GM19099 (cell line): ENCODE data around the gene ZNF581.

ENCODE experiments used
- POLR2A ChIP-seq: IDR thresholded peaks from 3 replicates; pipeline ENCODE4 v1.6.1; 2011; ENCODE audit warnings: low read depth; ENCODE audit not compliant: insufficient read length; ENCODE audit errors: extremely low read depth

ZNF581 gene

GRCh38 chr19:55638864-55639359 is 4.5 kb upstream of the ZNF581 start:
- no peak for TF ChIP-seq POLR2A

GRCh38 chr19:55640043-55640576 is 3.3 kb upstream of the ZNF581 start:
- TF ChIP-seq POLR2A = peak; percentile 43

- TF ChIP-seq POLR2A = peak; percentile 50
Observed at GRCh38 chr19:55640577-55641425, 2.6 kb upstream of the ZNF581 start, which contains the start of gene ZNF580. ZNF580 (plus strand) TSS chr19:55641002; CDS start chr19:55642509, 1,507 bp downstream.

GRCh38 chr19:55641426-55642152 is 1.9 kb upstream of the ZNF581 start:
- TF ChIP-seq POLR2A = no peak

GRCh38 chr19:55642153-55643002 is 1.1 kb upstream of the ZNF581 start:
- TF ChIP-seq POLR2A = peak; percentile 13

DNA sequence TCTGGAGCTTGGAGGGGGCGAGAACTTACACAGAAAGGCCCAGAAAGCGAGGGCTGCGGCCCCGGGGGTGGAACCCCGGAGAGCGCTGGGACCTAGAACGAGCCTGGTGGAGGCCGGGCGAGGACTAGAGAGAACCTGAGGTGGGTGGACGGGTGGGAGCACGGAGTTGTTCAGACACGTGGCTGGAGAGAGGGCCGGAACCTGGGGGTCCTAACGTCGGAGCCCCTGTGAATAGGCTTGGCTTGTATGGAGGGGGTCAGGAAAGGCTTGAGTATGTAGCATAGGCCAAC is 383 bp downstream of the ZNF581 start:
- TF ChIP-seq POLR2A = no peak

DNA sequence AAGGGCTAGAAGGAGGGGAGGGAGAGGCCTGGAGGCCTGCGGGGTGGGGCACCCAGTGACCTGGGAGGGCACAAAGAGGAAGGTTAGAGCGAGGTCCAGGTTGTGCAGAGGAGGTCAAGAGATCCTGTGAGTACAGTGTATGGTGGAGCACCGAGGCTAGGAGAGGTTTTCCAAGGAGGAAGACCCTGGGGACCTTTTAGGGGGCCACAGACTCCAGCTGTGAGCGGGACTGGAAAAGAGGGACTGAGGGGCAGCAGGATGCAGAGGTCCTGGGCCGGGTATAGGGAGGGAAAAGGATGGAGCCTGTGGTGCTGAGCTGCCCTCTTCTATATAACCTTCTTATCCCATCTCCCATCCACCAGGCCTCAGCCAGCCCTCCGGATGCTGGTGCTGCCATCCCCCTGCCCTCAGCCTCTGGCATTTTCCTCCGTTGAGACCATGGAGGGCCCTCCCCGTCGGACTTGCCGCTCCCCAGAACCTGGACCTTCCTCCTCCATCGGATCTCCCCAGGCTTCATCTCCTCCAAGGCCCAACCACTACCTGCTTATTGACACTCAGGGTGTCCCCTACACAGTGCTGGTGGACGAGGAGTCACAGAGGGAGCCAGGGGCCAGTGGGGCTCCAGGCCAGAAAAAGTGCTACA is 863 bp downstream of the ZNF581 start:
- peak; percentile 24 for TF ChIP-seq POLR2A

GRCh38 chr19:55644842-55645511 is 1.5 kb downstream of the ZNF581 start:
- no peak for TF ChIP-seq POLR2A

DNA sequence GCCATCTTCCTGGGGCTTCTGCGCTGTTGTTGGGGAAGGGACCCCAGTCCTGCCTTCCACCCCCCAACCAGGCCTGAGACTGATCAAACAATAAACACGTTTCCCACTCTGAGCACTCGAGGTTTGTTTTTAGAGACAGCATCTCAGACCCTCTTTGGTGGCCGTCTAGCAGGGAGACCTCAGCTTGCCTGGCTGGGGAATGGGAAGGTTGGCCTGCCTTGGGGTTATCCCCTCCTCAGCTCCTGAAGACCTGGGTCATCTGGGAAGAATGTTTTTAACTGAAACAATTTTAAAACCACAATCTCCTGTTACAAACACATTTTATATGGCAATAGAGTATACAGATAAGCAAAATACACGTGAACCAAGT is 2.0 kb downstream of the ZNF581 start:
- no peak for TF ChIP-seq POLR2A

GRCh38 chr19:55646889-55647731 is 3.7 kb downstream of the ZNF581 start:
- no peak for TF ChIP-seq POLR2A

GRCh38 chr19:55647732-55648584 is 4.5 kb downstream of the ZNF581 start, which contains the start of gene CCDC106:
CCDC106 (plus strand) TSS chr19:55648212; CDS start chr19:55649047, 835 bp downstream.
- TF ChIP-seq POLR2A = peak; percentile 53
